NB4 (cell line): Measurements from ENCODE around the gene TPD52L1.

Experiments
- CTCF ChIP-seq: IDR thresholded peaks from one replicate; pipeline ENCODE4 v1.5.1; 2012; ENCODE audit warnings: low read depth, low read length
- MYC ChIP-seq: IDR thresholded peaks from 2 replicates; pipeline ENCODE4 v1.6.1; 2011; ENCODE audit warnings: low read depth, low read length
- POLR2A ChIP-seq: IDR thresholded peaks from 2 replicates; pipeline ENCODE4 v1.6.1; 2011; ENCODE audit warnings: mild to moderate bottlenecking; ENCODE audit not compliant: insufficient read length; ENCODE audit errors: extremely low read depth

- TF ChIP-seq POLR2A (no peak), MYC (no peak), CTCF (no peak)
These were observed 115.9 kb downstream of the TPD52L1 start for GRCh38 chr6:125269328-125269985.
